Stimulated activated CD8-positive, alpha-beta memory T cell treated with anti-CD3 and anti-CD28 coated beads, Interleukin-12 subunit alpha, Interleukin-12 subunit beta, amount 100 ng/mL, for 4 hours (primary cell): ENCODE measurements around the gene SNTN.

Experiments used
- DNase-seq: peaks from one replicate; pipeline ENCODE4 v3.0.0-alpha.2; 2020; ENCODE audit warnings: low read depth

SNTN gene

DNA sequence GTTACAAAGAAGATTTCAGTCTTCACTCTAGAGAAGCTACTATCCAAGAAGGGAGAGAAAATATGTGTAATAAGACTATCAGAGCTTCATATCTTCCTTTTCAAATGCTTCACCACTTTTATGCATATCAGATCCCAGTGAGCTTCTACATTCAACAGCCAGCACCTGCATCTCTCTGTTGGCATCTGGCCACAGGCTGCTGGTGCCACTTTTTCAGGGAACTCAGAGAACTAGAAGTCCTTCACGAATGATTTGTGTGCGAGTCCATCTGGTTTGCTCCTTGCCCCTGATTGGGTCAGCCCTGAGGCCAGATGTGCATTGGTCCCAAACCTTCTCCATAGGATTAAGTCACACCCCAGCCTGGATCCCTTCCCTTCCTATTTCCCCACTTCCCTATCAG, 22.1 kb downstream of the SNTN start:
- DNase-seq: no peak

DNA sequence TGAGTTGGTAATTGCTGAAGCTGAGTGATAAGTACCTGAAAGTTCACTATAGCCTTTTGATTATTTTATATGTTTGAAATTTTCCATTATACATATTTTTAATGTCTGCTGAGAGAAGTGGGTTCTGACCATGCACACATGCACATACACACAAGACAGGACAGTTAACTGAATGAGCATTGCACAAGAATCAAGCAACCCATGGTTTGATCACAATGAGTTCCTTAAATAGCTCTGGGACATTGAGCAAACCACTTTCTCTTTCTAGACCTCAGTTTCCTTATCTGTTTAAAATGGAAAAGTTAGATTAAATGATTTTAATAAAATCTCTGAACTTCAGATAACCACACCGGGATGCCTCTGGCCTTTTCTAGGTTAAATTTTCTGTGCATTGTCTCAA, 26.7 kb downstream of the SNTN start:
- no peak for DNase-seq

DNA sequence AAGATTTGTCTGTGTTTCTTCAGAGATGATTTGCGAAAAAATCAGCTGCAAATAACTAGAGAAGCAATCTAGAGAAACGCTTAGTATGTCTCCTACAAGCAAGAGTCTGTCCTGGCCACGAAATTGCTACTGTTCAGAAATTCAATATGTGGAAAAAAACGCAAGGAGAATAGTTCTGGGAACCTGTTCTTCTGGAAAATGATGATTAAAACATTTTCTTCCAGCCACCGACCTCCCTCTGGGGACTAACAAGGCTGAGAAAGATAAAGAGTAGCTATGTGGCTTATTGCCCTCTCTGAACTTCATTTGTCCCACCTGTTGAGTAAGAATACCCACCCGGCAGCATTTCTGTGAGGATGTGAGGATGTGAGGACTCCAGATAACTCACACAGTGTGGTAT, 31.6 kb downstream of the SNTN start:
- no peak for DNase-seq

DNA sequence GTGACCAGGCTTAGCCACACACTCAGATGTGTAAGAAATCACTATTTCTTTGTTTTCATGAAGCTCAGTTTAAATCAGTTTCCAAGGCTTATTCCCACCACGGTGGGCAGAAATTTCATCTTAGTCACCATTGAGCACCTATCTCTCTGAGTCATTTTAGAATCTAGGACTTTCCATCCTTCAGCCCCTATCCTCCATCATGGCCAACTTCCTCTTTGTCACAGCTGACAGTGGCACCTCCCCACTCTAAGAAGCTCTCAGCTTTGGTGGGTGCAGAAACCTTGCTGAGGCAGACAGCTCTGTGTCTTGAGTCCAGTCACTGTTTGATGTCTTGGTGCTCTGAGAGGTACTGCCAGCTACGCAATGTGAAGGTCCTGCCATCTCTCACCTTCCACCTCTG, 32.9 kb downstream of the SNTN start:
- DNase-seq: no peak

DNA sequence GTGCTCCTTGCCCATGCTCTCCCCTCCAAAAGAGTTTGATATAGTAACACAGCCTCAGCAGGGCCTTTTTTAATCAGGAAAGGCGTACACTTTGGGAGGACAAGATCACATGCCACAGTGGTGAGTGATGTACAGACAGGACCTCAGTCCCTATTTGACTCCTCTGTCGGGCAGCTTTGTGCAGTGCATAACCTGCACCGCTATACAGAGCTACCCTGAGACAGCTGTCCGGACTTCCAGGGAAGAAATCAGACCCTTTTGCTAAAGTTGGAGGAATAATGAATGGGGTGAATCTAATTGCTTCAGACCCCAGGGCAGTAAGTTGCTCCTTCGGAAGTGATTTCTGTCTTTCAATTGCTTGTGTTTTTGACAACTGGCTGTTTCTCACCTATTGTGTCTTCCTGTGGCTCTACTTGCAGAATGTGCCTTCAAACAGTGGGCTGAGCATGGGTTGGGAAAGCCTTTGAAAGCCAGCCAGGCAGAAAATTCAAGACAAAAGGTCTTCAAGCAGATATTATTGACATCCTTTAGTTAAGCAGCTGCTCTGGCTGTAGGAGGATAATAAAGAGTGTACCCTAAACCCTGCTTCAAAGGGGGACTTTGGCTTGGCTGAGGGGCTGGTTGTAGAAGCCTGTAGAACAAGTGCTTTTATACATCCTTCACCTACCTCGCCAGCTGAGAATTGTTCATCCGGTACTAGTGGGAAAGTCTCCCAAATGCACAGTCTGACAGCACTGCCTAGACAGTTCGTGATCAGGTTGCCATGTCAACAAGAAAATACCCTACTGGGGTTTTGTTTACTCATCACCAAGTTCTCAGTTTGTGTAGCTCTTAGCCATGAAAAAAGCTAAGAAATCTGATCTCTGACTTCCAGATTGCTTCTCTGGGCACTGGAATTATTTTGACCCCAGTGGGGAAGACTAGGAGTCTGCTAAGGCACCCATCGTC, 35.1 kb downstream of the SNTN start:
- no peak for DNase-seq

DNA sequence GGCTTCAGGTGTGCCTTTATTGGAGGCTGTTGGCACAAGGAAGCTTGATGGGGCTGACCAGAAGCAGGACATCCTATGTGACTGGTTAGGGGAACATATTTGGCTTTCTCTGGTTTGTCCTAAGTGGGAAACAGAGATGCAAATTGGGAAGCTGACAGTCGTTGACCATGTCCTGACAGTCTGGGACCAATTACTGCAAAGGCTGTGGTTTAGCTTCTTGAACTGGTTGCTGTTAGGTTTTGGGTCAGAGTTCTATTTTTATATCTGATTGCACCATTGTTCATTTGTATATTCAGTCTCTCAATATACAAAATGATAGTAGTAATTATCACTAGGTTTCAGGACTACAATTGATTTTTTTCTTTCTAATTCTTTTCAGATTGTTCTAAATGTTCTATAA, 36.8 kb downstream of the SNTN start:
- DNase-seq: no peak

DNA sequence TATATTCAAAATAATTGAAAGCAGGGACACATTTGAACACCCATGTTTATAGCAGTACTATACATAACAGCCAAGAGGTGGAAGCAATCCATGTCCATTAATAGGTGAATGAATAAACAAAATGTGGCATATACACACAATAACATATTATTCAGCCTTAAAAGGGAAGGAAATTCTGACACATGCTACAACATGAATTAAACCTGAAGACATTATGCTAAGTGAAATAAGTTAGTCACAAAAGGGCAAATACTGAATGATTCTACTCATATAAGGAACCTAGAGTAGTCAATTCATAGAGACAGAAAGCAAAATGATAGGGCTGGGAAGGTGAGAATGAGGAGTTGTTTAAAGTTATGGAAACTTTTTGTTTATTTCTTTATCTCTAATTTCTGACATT, 40.9 kb downstream of the SNTN start:
- DNase-seq: no peak

DNA sequence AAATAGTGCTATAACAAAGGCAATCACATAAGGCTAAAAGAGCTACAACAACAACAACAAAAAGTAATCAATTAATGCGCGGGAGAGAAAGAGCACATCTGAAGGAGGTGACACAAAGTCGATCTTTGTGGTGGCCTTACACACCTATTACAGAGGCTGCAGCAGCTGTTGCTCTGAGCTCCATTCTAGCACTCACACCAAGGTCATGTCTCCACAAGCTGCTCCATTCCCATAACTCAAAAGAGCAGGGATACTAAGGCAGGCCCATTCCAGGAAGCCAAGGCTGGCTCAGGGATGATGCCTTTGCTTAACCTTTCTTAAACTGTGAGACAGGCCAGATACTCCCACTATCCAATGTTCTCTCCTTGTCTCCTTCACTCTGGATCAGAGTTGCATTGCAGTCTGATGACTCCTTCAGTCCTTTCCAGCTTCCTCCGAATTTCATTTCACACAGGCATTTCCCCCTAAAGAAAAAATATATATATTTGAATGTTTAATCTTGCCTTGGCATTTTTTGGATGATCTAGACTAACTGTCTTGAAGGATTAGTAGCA, 52.7 kb downstream of the SNTN start:
- no peak for DNase-seq

DNA sequence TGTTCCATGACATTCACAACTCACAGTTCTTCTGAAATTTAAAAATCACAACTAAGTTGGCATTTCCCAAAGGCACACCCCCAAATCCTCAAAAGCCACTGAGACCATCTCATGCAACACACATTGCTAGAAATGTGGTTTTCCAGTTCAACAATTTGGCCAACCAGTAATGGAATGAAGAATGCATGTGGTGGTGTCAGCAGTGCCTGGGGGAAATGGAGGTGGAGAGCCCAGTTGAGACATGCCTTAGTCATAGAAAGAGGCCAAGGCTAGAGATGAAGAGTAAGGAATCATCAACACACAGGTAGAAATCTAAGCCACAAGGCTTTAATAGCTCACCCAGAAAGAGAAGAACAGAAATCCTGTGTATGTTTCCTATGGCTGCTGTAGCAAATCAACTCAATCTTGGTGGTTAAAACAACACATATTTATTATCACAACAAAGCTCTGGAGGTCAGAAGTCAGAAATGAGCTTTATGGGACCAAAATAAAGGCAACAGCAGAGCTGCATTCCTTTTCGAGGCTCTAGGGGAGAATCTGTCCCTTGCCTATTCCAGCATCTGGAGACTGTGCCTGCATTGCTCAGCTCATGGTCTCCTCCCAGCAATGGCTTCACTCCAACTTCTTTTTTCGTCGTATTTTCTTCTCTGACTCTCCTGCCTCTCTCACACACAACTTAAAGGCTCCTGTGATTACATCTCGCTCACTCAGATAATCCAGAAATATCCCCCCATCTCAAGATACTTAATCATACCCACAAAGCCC, 54.0 kb downstream of the SNTN start:
- DNase-seq: no peak

DNA sequence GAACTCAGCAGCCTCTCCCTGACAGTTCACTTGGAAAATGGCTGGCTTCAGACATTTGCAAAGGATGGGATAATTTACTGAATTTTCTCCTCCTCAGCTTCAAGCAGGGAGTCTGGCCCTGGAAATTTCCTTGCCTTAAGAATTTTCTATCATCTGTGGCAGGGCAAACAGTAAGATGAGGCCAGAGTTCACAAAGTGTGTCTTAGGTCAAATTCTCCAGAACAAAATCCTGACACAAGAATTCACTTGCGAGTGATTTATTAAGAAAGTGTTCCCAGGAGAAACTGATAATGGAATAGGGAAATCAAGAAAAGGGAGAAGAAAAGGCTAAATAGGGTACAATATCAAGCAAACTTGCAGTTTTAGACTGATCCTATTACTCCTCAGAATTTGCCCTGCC, 55.3 kb downstream of the SNTN start:
- no peak for DNase-seq

DNA sequence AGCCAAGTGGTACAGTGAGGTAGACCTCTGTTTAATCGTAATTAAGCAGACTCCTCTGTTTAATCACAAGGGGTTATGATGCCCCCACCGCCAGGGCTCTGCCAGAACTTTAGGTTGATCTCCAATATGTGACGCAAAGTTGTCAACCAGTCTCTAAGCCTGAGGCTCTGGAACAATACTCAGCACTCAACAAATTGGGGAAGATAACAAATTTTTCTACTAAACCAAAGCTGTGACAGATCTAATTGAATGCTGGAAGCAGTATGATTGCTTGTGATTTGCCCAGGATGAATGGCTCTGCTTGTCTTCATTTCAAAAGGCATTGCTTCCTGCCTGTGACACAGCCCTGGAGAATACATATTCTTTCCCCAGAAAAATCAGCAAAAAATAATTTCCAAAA, 57.1 kb downstream of the SNTN start:
- no peak for DNase-seq
